Suppressor macrophage treated with lipopolysaccharide for 4 hours (primary cell): ENCODE data around the gene EBF3.

Experiments
- DNase-seq: peaks from one replicate; pipeline ENCODE4 v3.0.0-alpha.2; 2020

EBF3 gene

DNA sequence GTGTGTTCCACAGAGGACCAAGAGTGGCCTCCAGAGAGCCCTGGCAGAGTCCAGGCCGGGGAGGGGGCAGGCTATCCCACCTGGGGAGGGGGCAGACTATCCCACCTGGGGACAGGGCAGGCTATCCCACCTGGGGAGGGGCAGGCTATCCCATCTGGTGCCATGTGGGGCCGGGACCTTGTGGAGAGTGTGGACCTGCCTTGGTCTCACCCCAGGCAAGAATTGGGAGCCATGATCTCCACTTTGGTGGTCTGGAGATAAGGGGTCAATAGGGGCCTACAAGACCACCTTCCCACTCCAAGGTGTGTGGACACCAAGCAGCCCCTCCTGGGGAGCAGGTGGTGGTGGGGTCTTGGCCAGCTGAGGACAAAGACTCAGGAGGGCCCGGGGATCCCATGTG lies 138.2 kb downstream of the EBF3 start:
- no peak for DNase-seq

DNA sequence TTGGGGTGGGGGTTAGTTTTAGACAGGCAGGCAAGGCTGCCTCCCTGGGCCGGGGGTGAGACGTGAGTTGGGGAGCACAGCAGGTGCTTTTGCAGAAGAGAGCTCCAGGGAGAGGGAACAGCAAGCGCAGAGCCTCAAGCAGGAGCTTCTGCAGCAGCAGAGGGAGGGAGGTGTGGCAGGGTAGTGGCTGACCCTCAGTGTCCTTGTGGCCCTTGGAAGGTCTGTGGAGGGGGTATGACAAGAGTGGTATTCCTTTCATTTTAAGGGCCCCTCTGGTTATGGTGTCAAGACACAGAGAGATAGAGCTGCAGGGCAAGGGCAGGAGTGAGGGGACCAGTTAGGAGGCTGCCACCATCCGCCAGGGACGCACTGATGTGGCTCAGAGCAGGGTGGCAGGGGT lies 138.9 kb downstream of the EBF3 start:
- no peak for DNase-seq

DNA sequence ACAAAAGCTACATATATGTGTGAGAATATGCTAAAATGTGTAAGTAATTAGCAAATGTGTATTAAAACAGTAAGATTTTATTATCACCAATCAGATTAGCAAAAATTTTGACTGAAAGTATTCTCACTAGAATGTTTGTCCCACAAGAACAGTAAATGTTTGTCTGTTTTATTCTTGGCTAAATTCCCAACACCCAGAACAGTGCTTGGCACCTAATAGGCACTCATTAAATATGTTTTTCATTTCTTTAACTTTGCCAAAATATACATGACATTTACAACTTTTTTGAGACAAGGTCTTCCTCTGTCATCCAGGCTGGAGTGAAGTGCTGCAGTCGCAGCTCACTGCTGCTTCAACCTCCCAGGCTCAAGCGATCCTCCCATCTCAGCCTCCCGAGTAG lies 143.6 kb downstream of the EBF3 start:
- no peak for DNase-seq

DNA sequence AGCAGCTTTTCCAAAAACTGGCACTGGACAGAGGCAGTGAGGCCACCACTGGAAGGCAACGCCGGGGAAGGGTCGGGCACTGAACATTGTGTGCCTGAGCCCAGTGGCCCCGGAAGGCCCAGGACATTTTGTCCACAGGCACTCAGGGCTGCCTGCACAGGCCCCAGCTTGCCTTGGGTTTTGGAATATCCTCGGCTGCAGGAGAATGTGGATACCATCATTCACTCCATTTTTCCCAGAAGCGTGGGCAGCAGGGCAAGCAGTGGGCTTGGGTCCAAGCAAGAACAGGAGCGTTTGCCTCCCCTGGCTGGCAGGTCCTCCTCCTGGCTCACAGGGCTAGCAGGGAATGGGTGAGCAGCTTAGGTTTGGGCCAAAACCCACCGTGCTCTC lies 147.4 kb downstream of the EBF3 start:
- DNase-seq: no peak

DNA sequence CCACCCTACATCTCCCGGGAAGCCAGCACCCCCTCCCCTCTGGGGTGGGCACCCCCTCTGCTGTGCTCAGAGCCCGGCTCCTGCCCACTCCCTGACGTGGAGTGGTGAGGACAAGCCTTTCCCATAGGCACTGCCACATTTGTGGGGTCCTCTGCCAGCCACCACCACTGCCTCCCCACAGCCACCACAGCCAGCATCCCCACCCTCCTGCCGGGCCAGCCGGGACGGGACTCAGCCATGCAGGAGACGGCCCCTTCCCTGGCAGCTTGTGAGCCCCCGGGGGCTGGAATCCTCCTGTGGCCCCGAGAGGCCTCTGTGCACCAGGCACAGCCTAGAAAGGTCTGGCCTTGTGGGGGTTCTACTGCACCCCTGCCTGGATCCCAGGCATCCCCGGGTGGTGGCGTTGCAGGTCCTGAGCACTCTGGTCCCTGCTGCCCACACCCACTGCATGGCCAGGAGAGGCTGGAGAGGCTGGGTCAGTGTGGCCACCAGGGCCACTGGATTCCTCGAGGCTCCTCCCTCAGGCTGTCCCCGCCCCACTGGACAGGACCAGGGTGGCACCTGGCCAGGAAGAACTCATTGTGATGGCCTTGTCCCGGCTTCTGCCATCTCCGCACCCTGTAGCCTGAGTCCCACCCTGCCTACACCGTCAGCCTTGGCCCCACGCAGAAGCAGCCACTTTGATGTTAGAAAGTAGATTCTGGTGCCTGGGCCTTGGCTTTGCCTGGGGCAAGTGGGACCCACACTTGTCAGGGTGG lies 148.0 kb downstream of the EBF3 start:
- DNase-seq: no peak

DNA sequence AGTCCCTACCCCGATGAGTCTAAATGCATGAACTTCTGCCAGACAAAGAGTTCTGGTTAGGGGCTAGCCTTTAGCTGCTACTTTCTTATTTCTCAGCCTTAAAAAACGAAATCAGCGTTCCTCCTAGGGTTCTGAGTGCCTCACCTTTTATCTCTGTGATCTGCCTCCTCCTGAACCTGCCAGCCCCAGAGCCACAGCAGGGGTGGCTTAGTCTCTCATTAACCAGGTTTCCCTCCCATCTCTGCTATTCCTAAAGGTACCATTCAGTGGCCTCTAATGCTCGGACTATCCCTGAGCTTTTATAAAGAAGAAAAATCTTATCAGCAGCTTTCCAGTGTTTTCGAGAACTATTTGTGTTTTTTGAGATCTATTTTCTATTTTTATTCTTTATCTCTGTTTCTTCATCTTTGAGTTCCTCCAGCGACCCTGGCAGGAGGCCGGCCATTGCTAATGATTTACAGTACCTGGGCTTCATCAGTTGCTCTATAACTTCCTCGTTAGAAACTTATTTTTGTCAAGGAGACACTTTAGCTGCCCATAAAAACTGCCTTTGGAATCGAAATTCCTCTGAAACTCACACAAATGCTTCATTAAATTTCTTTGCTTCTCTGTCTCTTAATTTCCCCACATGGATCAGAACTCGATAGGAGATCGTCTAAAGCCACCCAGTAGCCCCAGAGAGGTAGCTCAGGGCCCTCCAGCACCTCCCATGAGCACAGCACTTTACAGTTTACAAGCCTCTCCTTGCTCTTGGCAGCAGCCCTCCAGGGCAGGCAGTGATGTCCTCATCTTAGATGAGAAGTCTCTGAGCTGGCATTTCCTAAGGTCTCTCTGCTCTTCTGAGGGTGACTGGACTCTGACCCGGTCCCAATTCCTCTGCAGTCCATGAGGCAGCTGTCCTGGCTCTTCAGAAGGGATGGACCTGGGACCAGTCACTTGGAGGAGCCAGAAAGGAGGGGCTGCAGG lies 149.1 kb downstream of the EBF3 start:
- no peak for DNase-seq

DNA sequence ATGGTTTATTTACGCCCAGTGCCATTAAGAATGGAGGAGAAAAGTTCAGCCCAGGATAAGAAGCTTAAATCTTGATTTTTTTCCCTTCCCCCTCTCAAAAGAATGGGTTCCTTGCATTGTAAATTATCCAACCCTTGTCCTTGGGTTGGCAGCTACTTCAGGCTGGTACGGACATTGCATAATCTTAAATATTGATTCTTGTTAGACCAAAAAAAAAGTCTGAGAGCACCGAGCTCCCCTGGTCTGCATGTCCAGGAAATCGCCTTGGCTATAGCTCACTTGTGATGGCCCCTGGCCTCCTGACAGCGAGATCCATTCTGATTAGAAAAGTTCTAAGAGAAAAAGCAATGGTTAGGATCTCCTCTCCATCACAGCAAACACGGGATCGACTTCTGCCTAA lies 151.7 kb downstream of the EBF3 start:
- DNase-seq: no peak

DNA sequence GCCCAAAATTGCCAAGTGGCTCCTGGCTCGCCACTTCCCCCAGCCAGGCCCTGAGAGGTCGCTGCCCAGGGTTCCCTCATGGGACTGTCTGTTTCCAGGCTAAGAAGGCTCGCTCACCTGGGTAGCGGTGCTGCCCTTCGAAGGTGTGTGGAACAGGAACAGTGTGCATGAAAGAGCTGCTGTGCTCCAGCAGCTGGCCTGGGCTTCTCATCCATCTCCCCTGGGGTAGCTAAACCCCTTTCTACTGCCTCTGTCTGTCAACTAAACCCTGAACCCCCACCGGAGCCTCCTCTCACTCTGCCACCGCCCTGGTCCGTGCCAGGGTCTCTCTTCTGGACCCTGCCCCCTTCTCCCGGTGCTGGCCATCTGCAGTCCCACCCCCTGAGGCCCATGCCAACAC lies 152.9 kb downstream of the EBF3 start:
- no peak for DNase-seq

DNA sequence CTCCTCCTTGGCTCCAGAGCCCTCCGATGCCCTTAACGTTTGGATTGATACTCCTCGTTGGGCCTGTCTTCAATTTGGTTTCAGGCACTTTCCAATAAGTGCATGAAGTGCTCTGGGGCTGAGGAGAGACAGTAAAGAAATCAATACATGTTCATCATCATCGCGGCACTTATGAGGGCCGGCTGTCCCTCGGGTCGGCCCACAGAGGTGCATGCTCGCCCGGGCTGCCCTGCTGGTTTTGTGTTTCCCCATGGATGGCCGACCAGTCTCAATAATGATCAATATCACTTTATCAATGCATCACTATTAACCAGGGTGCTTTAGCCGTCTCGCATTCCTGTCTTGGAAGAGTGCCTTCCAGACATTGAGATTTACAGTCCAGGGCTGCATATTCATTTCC lies 154.2 kb downstream of the EBF3 start:
- DNase-seq: no peak

DNA sequence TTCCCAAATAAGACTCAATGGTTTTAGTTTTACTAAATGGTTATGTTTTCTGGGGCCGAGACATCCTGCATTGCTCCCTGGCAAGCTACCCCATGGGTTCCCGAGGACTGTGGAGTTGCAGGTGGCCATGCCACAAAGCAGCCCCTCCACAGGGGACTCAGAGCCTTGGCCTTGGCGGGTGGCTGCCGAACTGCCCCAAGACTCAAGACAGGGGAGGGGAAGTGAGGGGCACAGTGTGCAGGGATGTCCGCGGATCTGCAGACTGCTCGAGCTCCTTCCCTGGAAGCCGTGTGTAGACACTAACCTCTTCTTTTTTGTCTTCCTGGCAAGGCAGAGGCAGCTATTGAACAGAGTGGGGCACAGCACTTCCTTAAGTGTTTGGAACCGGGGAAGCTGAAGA lies 154.6 kb downstream of the EBF3 start:
- DNase-seq: no peak

DNA sequence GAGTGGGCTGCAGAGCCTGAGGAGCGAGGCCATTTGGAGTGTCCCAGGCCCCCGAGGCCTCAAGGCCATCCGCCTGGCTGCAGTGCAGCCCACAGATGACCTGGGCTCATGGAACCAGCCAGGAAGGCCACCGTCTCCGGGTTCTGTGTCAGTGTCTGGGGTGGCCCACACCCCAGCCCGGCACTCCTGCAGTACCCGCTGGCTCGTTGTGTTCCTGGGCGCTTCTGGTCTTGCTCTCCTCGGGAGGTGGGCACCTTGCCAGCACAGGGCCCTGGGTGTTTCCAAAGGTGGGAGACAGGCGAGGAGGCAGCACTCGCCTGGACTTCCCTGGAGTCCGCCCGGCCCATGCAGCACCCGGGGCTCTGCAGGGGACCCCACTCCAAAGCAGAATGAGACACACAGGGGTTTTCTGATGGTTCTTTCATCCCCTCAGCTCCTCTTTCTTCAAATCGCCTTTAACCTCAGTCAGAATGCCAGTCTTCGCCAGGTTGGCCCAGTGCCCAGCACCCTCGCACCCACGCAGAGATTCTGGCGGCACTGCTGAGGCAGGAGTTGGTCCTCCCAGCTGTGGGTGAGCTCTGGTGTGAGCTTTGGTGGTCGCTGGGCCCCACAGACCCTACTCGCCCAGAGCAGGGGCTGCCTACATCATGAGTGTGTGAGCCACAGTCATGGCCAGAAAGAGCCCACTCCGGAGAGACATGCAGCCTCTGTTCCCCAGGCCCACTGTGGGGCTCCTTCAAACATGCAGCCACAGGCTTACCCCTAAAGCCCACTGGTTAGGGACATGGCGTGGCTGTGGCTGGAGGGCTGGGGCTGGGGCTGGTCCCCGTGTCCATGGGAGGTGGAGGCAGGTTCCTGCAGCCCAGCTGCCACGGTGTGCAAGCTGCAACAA lies 155.7 kb downstream of the EBF3 start:
- no peak for DNase-seq

DNA sequence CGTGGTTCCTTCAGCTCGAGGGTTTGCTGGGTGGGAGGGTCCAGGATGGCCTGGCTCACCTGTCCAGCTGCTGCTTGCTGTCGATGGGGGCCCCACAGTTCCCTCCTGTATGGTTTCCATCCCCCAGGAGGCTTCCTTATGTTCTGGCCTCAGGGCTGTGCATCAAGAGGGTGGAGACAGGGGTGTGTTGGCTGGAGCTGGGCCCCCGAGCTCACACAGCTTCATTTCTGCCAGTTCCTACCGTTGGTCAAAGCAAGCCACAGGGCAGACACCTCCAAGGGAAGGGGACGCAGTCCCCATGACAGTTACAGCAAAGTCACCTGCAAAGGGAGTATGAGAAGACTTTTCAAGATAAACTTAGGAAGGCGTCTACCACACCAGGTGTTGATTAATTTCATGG lies 156.9 kb downstream of the EBF3 start:
- no peak for DNase-seq

DNA sequence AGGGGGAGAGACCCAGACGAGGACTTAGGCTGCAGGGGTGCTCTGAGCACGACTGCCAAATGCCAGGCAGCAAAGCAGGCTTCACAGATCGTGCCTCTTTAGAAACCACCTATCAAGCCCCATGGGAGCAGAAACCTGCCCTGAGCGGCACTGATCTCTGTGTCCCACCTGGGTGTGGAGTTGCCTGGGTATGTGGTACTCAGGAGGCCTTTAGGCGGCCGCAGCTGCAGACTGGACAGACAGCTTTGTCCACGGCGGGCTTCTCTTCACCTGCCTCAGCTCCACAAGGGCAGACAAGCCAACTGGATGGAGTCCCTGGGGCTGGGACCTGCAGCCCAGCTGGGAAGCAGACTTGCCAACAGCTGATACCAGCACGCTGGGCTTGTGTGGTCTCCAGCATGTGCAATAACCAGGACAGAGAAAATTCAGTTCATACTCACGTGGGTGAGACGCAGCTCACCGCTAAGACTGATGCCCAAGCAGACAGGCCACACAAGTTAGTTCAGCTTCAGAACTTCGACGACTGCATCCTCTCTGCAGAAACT lies 163.2 kb downstream of the EBF3 start:
- no peak for DNase-seq

DNA sequence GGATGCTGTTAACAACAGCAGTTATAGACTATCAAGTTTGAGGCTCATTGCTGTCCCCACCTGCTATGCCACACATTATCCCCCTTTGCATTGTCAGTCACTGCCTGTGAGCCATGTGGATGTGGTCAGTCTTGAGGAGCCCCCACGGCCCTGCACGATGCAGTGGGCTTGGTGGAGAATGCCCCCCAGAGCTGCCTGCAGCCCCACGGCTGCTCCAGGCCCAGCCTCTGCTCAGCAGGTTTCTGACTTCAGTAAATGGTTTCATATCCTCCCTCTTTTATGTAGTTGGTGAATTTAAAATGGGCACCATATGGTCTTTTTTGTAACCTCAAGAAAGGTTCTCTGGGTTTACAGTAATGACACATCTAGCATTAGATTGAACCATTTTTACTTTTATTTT lies 164.1 kb downstream of the EBF3 start:
- DNase-seq: no peak

DNA sequence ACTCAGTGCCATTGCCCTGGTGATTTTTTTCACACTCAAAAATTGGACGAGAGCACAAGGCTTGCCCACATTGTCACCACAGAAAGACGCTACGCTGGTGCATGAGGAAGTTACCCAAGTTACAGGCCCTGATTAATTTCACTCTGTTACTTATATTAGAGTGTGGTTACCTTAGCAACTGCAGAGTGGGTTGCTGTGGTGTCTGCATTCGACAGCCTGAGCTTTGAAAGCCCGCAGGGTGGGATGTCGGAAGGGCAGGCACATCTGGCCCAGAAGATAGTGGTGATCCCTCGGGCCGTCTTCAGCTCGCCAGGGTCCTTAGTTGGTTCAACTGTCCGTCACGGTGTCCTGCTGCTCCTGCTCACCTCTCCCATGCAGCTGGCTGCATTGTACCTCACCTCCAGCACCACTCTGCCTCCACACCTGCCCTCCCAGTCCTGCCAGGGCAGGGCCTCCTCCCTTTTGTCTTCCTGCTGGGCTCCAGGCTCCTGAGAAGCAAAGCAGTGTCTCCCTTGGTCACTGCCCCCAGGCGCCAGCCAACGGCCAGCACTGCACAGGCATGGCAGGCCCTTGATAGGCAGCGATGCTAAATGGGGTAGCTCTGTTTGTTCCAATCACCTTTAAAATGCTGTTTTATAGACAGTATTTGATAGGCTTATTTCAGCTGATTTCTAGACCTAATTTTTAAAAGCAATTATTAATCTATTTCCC lies 167.2 kb downstream of the EBF3 start:
- no peak for DNase-seq

DNA sequence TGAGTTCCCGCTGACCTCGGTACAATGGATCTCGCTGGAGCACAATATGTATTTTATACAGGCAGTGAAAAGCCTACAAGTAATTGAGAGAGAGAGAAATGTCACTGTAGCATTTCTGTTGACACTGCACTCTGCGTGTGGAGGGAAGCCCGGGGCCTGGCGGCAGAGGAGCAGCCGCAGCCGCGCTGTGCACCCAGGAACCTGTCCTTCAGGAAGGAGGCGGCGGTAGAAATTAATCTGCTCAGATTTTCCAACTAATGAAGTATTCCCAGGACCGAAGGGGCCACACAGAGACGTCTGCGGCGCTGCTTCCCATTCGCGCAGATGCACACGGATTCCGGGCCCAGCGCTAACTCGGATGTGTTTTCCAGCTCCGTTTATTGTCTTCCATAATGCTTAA lies 170.1 kb downstream of the EBF3 start:
- no peak for DNase-seq

DNA sequence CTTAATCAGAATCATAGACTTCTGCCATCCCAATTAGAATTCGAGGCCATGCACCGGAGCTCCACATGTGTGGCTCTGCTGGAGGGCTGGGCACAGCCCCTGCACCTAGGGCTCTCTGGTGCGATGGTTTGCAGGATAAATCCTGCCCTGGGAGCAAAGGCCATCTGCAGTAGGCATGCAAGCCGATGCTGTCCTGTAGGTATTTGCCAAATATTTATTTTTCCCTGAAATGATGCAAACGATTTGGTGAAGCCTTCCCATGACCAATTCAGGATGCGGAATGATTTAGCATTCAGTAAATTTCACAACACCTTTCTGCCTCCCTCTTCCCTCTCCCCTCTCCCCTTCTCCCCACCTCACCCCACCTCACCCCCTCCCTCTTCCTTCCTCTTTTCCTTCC lies 170.6 kb downstream of the EBF3 start:
- DNase-seq: no peak

DNA sequence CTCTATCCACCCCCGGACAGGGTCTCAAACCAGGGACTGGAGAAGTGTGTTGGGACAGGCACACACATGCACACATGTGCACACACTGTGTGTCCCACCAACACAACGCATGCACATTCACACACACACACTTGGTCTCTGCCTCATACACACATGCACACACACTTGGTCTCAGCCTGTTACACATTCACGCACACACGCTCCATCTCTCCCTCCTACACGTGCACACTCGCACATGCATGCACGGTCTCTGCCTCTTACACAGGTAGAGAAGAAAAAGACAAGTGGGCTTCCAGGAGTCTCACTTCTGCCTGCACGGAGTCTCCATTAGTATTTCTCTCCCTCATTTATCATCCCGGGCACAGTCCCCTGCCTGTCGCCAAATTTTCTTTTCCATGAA lies 171.2 kb downstream of the EBF3 start:
- DNase-seq: no peak

DNA sequence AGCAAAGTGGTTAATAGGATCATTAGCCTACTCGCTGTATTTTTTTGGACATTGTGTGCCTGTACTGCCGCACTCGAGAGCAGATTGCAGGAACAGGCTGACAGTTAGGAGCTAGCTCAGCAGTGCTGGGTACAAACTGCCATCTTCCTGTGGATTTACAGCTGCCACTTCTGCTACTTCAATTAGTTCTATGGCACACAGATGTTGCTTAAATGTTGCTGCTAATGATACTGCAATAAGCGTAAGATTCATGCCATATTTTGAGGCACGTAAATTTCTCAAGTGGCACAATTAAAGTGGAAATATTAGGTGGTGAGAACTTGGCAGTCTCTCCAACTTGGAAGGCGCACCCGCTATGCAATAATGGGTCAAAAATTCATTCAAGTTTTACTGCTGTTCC lies 171.9 kb downstream of the EBF3 start:
- no peak for DNase-seq

DNA sequence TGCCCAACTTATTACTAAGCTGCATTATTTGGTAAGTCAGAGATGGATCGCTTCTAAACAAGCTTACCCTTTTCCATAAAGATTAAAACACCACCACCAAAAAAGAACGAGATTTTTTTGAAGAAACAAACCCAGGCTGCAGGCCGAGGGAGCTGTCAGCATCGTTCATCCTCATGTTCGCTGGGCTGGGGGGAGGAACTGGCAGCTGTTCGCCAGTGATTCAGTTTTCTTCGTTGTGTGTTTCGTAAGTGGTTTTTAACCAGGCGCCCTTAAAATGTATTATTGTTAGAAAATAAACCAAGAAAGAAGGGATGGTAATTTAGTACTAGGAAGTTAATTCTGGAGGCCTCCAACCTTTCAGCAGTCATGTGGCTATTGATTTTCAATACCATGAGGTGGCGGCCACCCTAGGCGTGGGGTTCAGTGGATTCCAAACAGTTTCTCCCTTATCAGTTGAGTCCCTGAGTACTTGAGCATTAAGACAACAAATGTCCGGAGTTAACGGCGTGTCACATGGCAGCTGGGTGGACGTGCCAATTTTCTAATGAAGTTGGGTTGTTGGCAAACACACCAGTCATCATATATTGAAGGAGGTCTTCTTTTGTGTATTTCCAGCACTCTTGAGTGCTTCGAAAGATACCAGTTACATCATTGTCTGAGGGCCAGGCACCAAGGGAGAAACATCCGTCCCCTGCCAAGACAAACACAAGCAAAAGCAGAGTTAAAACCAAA lies 173.2 kb downstream of the EBF3 start:
- no peak for DNase-seq

DNA sequence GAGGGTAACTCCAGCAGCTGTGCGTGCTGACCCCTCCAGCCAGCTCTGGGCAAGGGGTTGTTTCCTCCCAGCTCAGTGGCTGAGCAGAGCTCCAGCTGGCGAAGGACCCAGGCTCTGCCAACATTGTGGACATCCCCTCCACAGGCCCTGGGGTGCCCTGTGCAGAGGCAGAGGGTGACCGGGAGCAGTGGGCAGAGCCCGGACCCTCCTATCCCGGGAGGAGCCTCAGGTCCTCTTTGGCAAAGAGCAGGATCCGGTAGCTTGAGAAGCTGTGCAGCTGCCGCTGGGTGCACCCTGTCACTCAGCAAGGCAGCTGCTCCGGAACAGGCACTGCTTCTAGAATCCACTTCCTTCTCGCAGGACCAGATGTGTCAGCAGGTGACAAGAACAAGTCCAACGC lies 175.9 kb downstream of the EBF3 start:
- no peak for DNase-seq

DNA sequence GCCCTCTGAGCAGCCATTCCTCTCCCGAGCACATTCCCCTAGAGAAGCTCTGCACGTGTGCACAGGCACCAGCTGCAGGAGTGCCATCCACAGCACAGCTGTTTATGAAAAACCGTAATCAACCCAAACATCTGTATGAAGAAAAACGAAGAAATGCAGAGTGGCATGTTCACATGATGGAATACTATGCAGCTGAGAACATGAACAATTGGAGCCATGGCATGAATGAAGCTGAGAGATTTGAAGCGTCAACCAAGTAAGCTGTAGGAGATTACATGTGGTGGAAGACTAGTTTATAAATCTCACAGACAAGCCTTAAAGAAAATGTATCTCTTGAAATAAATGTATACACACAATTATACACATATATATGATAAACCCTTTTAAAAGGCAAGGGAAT lies 176.5 kb downstream of the EBF3 start:
- no peak for DNase-seq
